Activated naive CD8-positive, alpha-beta T cell treated with anti-CD3 and anti-CD28 coated beads, Interleukin-2, amount 10 ng/mL, durations not matched to agents 7 days and 5 days (primary cell): ENCODE data around the gene APOLD1. TPM values are rescaled to one million over a fixed set of nuclear protein-coding genes. Genes with fewer than 3 reads are reported as not detected.
A peak's percentile ranks its signal among the peaks of the same experiment; 100 is the strongest.
"Not testable (repeated sequence)": the region's sequence is repeated elsewhere in the genome, so short reads cannot be mapped to it uniquely, and the experiment has no call there.

ENCODE experiments used
- ATAC-seq: fragments of 150-1000 bp; cut with Tn5 transposase; one replicate; pipeline ENCODE4 v1.10.0; 2021; ENCODE audit warnings: low read depth, moderate library complexity
- POLR2A ChIA-PET: fragments of 350-600 bp; sonication (Branson Sonifier 250); formaldehyde crosslinking; loops from one replicate; lab custom pipeline; 2021; ENCODE audit warnings: antibody characterized with exemption; lab: Charles Lee
- DNase-seq: peaks from one replicate; pipeline ENCODE4 v3.0.0; 2021
- H3K27ac Mint-ChIP-seq: one replicate; pipeline ENCODE4 v1.8.0; 2022; ENCODE audit warnings: mild to moderate bottlenecking, mixed read lengths
- H3K27me3 Mint-ChIP-seq: one replicate; pipeline ENCODE4 v1.8.0; 2022; ENCODE audit warnings: mild to moderate bottlenecking, moderate library complexity, mixed read lengths
- H3K36me3 Mint-ChIP-seq: one replicate; pipeline ENCODE4 v1.8.0; 2021; ENCODE audit warnings: mild to moderate bottlenecking, mixed read lengths
- H3K4me1 Mint-ChIP-seq: one replicate; pipeline ENCODE4 v1.8.0; 2021; ENCODE audit warnings: mixed read lengths
- H3K4me3 Mint-ChIP-seq: one replicate; pipeline ENCODE4 v1.8.0; 2022; ENCODE audit warnings: mild to moderate bottlenecking, moderate library complexity, mixed read lengths
- H3K9me3 Mint-ChIP-seq: one replicate; pipeline ENCODE4 v1.8.0; 2021; ENCODE audit warnings: mixed read lengths
- total RNA-seq, 2 experiments: library from RNA; stranded (reverse); gene quantifications; one replicate each; pipeline ENCODE4 v1.2.3, GENCODE V29; 2021

APOLD1 gene
- total RNA-seq, 2 experiments from 2014 or later = 10.3 to 12.1 TPM

DNA sequence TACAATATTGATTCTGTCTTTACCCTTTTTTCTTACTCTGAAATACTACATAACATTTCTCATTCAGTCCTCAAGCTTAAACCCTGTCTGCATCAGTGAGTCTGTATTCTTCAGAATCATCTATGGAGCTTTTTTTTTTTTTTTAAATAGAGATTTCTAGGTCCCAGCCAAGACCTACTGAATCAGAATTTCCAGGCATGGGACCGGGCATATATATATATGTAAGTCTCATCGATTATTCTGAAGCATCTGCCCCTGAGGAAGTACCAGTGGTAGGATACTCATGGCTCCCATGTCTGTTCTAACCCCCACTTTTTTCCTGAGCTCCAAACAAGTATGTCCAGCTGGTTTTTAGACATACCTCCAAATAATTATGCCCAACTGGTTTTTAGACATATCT is 33.8 kb downstream of the APOLD1 start:
- DNase-seq = no peak
- POLR2A ChIA-PET = no interaction called here
- H3K4me1 Mint-ChIP-seq = peaks cover 37% of the 10 kb centered on the region
- no peaks in the 10 kb centered on the region for H3K9me3 Mint-ChIP-seq
- no peak overlapping the region for H3K4me3 Mint-ChIP-seq
- ATAC-seq = no peak
- H3K27ac Mint-ChIP-seq = no peak overlapping the region
- peaks cover 45% of the 10 kb centered on the region for H3K36me3 Mint-ChIP-seq
- no peaks in the 10 kb centered on the region for H3K27me3 Mint-ChIP-seq

DNA sequence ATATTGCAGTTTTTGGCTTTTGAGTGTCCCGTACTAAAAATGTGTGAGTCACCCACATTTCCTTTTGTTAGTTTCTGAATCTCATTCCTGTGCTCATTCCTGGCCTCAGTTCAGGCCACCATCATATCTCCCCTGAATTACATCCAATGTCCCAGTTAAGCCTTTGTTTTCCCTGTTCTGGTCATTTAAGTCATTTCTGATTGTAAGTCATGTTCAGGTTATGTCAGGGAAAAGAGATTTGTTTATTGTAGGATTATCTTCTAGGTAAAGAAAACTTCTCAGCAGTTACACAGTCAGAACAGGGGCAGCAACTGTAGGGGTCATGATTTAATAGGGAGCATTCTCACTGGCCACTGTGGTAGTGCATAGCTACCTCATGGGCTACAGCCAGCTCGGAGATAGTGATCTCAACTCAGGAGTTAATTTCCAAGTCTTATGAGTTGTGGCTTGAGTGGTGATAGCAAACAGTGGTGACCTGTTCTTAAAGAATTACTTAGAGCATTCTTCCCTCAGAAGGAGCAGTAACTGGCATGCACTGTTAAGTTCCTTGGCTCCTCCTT is 34.4 kb downstream of the APOLD1 start:
- Mint-ChIP-seq H3K36me3 (peaks cover 39% of the 10 kb centered on the region), H3K9me3 (no peaks in the 10 kb centered on the region), H3K27ac (no peak overlapping the region), H3K27me3 (no peaks in the 10 kb centered on the region), H3K4me3 (no peak overlapping the region), H3K4me1 (peaks cover 31% of the 10 kb centered on the region)
- POLR2A ChIA-PET = no interaction called here
- no peak for DNase-seq
- no peak for ATAC-seq

DNA sequence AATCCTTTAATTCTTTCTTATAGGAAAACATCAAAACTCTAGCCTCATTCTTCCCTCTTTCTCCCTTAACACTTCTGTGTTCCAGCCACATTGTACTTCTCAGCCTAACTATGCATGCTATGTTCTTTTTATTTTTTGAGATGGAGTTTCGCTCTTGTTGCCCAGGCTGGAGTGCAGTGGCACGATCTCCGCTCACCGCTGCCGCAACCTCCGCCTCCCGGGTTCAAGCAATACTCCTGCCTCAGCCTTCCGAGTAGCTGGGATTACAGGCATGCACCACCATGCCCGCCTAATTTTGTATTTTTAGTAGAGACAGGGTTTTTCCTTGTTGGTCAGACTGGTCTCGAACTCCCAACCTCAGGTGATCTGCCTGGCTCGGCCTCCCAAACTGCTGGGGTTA is 34.9 kb downstream of the APOLD1 start:
- H3K4me3 Mint-ChIP-seq, H3K9me3 Mint-ChIP-seq, H3K27ac Mint-ChIP-seq, ATAC-seq, DNase-seq, POLR2A ChIA-PET, H3K27me3 Mint-ChIP-seq: not testable (repeated sequence)
- Mint-ChIP-seq H3K36me3 (peaks cover 40% of the 10 kb centered on the region), H3K4me1 (peaks cover 29% of the 10 kb centered on the region)

DNA sequence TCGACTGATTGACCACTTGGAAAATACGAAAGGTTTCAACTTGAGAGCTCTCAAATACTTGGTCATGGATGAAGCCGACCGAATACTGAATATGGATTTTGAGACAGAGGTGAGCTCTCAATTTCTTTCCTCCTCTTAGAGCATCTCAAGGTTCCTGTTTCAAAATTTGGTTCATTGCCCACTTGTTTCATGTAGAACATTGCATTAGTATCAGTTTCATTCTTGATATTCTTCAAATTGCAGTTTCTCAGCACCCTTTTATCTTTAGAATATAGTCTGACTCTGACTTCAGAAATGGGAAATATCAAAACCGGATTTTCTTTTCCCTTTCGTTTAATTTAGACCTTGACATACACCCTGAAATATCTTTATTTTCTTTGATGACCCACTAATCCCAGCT is 36.5 kb downstream of the APOLD1 start:
- Mint-ChIP-seq H3K27me3 (no peaks in the 10 kb centered on the region), H3K4me3 (no peak overlapping the region), H3K27ac (no peak overlapping the region), H3K4me1 (peaks cover 15% of the 10 kb centered on the region), H3K36me3 (peaks cover 30% of the 10 kb centered on the region), H3K9me3 (no peaks in the 10 kb centered on the region)
- POLR2A ChIA-PET = interaction anchor here (0.8 kb wide), 1 partner anchor 15 kb away, joined by 4 read pairs; no protein-coding TSS in a partner anchor
- no peak for DNase-seq
- ATAC-seq = no peak

DNA sequence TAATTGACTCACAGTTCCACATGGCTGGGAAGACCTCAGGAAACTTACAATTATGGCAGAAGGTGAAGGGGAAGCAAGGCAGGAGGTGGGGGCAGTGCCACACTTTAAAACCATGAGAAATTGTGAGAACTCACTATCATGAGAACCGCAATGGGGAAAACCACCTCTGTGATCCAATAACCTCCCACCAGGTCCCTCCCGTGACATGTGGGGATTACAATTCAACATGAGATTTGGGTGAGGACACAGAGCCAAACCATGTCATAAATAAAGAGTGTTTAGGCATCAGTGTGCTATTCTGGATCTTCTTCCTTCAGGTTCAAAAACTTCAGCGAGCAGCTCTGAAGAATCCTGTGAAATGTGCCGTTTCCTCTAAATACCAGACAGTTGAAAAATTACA is 37.4 kb downstream of the APOLD1 start:
- no peak overlapping the region for H3K4me3 Mint-ChIP-seq
- ATAC-seq (no peak), DNase-seq (no peak)
- no peaks in the 10 kb centered on the region for H3K9me3 Mint-ChIP-seq
- H3K36me3 Mint-ChIP-seq = peaks cover 37% of the 10 kb centered on the region
- POLR2A ChIA-PET = no interaction called here
- H3K27ac Mint-ChIP-seq = no peak overlapping the region
- H3K27me3 Mint-ChIP-seq = no peaks in the 10 kb centered on the region
- H3K4me1 Mint-ChIP-seq = peaks cover 15% of the 10 kb centered on the region

DNA sequence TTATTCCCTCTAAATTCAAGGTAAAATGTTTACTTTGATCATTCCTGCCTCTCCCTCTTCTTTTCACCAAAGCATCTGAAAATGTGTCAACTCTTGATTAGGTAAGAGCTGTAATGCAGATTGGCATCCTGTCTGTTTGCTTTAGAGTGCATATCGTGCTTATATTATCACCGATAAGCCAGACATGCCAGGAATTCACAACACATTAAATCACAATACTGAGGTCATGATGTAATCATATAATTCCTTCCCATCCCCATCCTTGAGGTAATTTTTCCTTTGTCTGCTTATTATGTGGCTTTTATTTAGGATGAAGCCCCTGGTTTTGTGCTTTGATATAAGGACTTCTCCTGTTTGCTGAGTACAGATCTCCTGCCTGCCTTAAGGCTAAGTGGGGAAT is 37.8 kb downstream of the APOLD1 start:
- Mint-ChIP-seq H3K27me3 (no peaks in the 10 kb centered on the region), H3K27ac (no peak overlapping the region), H3K4me1 (peaks cover 15% of the 10 kb centered on the region), H3K4me3 (no peak overlapping the region), H3K36me3 (peaks cover 38% of the 10 kb centered on the region), H3K9me3 (no peaks in the 10 kb centered on the region)
- no peak for ATAC-seq
- no peak for DNase-seq
- POLR2A ChIA-PET = no interaction called here

DNA sequence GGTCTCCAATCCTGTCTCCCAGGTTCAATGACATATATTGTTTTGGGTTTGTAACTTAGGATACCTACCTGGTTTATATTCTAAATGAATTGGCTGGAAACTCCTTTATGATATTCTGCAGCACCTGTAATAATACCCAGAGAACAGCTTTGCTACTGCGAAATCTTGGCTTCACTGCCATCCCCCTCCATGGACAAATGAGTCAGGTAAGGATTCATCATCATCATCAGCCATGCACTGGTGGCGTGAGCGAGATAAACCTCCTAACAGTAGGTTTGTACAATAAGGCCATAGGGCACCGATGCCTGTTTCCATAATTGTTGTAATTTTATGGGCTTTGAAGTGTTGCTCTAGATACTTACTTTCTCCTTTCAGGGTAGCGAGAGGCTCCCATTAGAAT is 38.4 kb downstream of the APOLD1 start:
- DNase-seq (no peak), ATAC-seq (no peak)
- Mint-ChIP-seq H3K4me3 (no peak overlapping the region), H3K36me3 (peaks cover 37% of the 10 kb centered on the region), H3K9me3 (no peaks in the 10 kb centered on the region), H3K27ac (no peak overlapping the region), H3K4me1 (peaks cover 13% of the 10 kb centered on the region), H3K27me3 (no peaks in the 10 kb centered on the region)
- POLR2A ChIA-PET = no interaction called here

DNA sequence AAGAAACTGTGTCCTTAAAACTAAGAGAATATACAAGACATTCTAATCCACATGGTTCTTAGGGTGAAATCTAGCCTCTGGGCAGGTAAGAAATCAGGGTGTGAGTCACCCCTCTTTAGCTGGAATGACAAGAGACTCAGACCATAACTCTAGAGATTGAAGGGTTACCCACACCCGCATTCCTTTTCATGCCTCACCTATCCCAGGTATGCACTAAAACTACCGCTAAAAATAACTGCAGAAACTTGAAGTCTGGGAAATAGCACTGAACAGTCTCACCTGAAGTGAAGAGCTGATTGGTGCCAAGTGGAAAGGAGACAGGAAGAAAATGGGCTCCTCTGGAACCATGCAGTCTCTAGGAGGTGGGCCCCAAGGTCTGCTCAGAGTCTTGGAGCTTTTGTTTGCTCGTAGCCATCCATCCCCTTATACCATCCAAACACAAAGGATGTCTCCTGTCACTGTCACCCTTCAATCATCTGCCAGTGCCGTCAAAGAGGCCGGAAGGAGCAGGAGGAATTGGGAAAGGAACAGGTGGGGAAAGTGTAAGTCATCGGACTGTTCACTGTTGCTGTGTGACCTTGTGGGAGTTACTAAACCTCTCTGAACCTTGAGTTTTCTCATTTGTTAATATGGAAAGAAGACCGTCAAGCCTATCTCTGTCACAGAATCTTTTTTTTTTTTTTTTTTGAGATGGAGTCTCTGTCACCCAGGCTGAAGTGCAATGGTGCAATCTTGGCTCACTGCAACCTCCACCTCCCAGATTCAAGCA is 50.1 kb downstream of the APOLD1 start:
- DNase-seq = no peak
- no peak for ATAC-seq
- Mint-ChIP-seq H3K27ac (no peak overlapping the region), H3K4me1 (peaks cover 5% of the 10 kb centered on the region), H3K9me3 (no peaks in the 10 kb centered on the region), H3K36me3 (peaks cover 24% of the 10 kb centered on the region), H3K27me3 (no peaks in the 10 kb centered on the region), H3K4me3 (no peak overlapping the region)
- POLR2A ChIA-PET = no interaction called here

DNA sequence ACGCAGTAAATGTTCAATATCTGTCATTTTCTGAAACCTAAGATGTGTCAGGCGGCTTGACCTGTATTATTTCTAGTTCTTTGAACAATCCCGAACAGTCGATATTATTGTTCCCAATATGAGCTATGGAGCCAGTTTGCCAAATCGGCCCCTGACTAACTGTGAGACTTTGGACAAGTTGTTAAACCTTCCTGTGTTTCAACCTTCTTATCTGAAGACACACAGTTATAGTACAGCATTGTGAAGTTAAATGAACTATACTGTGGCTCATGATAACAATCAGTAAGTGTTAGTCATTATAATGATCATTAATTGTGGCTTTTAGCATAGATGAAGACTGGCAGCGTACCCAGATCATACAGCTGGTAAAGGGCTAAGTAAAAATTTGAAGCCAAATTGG is 51.1 kb downstream of the APOLD1 start:
- ATAC-seq (no peak), DNase-seq (no peak)
- Mint-ChIP-seq H3K27ac (no peak overlapping the region), H3K9me3 (no peaks in the 10 kb centered on the region), H3K36me3 (peaks cover 20% of the 10 kb centered on the region), H3K4me3 (no peak overlapping the region), H3K27me3 (no peaks in the 10 kb centered on the region), H3K4me1 (peaks cover 5% of the 10 kb centered on the region)
- POLR2A ChIA-PET = interaction anchor here (1.4 kb wide), 1 partner anchor 15 kb away, joined by 4 read pairs; no protein-coding TSS in a partner anchor

DNA sequence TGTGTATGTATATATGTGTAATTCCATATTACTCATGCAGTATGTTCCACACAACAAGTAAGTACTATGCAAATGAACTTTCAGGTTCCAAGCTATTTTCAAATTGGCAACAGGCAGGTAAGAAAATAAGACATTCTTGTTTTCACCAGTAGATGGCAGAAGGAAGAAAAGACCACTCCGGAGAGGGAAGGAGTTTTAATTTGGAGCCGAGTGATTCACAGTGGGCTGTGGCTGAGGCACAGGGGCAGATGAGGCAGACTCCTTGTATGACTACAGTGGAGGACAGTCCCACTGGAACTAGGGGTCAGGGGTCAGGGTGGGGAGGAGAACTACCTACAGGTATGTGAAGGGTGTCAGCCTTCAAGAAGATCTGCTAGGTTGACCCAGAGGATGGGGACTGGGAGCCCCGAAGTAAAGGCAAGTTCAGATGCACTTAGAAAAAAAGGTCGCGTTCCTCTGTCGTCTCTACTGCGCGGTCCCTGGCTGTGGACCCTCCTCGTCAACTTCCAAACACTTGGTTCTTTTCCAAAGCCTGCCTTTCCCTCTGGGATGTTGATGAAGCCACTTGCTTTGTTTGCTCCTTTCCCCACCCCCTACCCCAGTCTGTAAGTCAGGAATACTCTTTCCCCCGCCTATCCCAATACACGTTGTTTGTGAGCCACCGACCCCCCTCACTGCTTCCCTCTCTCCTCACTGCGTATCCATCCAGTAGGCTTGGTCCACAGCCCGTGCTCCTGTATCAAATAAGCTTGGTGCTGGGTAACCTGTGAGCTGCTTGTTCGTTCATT is 51.8 kb downstream of the APOLD1 start:
- ATAC-seq = peak; percentile 79
- no peak overlapping the region for H3K4me3 Mint-ChIP-seq
- H3K4me1 Mint-ChIP-seq = peaks cover 5% of the 10 kb centered on the region
- POLR2A ChIA-PET = interaction anchor here (1.1 to 1.4 kb wide), 2 partner anchors 16 to 34 kb away, joined by 3 to 4 read pairs; no protein-coding TSS in a partner anchor
- no peaks in the 10 kb centered on the region for H3K9me3 Mint-ChIP-seq
- H3K36me3 Mint-ChIP-seq = peaks cover 17% of the 10 kb centered on the region
- H3K27me3 Mint-ChIP-seq = no peaks in the 10 kb centered on the region
- peak; percentile 37 for DNase-seq
- no peak overlapping the region for H3K27ac Mint-ChIP-seq

DNA sequence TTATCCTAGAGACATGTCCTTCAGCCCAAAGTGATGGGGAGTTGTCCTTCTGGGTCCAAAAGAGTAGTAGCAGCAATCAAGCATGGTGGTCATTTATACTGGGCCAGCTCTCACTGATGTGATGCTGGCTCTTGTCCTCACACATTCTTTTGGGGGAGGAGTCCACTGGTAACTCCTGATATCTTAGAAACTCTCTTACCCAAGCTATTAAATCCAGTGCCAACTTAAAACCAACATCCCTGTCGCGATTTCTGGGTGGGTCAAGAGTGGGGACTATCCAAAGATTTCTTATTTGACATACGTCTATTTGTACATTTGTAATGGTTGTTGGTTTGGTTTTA is 52.3 kb downstream of the APOLD1 start:
- H3K36me3 Mint-ChIP-seq = peaks cover 11% of the 10 kb centered on the region
- H3K4me1 Mint-ChIP-seq = peaks cover 5% of the 10 kb centered on the region
- no peaks in the 10 kb centered on the region for H3K9me3 Mint-ChIP-seq
- no peak overlapping the region for H3K27ac Mint-ChIP-seq
- DNase-seq (no peak), ATAC-seq (no peak)
- no peak overlapping the region for H3K4me3 Mint-ChIP-seq
- POLR2A ChIA-PET = interaction anchor here (1.1 to 1.4 kb wide), 2 partner anchors 16 to 35 kb away, joined by 3 to 4 read pairs; no protein-coding TSS in a partner anchor
- no peaks in the 10 kb centered on the region for H3K27me3 Mint-ChIP-seq

DNA sequence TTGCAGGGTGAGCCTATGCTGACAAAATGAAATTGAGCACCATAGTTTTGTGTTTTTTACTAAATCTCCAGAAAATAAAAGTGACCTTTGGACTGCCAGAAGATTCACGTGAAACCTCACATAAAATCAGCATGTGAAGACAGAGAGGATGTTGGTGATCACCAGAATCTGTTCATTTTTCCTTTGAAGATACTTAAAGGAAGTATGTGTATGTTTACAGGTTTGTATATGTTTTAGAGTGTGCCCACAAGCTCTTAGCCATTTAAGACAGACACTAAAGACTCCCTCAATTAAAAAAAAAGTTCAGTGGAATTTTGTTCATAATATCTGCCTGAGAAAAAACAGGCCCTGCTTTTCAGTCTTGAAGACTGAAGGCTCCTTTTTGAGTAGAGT is 53.5 kb downstream of the APOLD1 start:
- POLR2A ChIA-PET = no interaction called here
- ATAC-seq = peak; percentile 46

DNA sequence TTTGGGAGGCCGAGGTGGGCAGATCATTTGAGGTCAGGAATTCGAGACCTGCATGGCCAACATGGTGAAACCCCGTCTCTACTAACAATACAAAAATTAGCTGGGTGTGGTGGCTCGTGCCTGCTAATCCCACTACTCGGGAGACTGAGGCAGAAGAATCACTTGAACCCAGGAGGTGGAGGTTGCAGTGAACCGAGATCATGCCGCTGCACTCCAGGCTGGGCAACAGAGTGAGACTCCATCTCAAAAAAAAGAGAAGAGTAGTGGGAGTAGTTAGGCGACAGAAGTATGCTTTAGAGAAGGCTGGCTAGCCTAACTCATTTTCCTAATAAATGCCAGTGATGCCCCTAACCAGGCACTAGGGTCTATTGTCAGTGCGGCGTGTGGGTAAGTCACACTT is 54.0 kb downstream of the APOLD1 start:
- POLR2A ChIA-PET, H3K4me3 Mint-ChIP-seq, DNase-seq, H3K4me1 Mint-ChIP-seq, H3K36me3 Mint-ChIP-seq, H3K27me3 Mint-ChIP-seq, ATAC-seq, H3K27ac Mint-ChIP-seq, H3K9me3 Mint-ChIP-seq: not testable (repeated sequence)

More for the DNA sequence above, 53.5 kb downstream of the APOLD1 start:
- Mint-ChIP-seq H3K27me3 (no peaks in the 10 kb centered on the region), H3K4me3 (no peak overlapping the region), H3K9me3 (no peaks in the 10 kb centered on the region), H3K36me3 (peaks cover 6% of the 10 kb centered on the region), H3K27ac (peak overlapping the region; percentile 42), H3K4me1 (peaks cover 5% of the 10 kb centered on the region)
- no peak for DNase-seq
